HepG2 (cell line): Measurements from ENCODE around the gene GMEB1. TPM values are rescaled to one million over a fixed set of nuclear protein-coding genes. Genes with fewer than 3 reads are reported as not detected.
A peak's percentile ranks its signal among the peaks of the same experiment; 100 is the strongest.

ENCODE experiments used
- ATAC-seq: fragments of 200-7000 bp; cut with Tn5 transposase; 3 replicates; pipeline ENCODE4 v1.9.1; 2020; ENCODE audit warnings: mild to moderate bottlenecking, moderate library complexity
- BruUV-seq: library from RNA; stranded (reverse); fragments of 400-500 nt; replicated peaks from 2 replicates; lab custom pipeline; 2021; lab: Mats Ljungman, UMichigan
- CTCF ChIA-PET: fragments of 300-600 bp; formaldehyde crosslinking; extraction: SDS; loops from one replicate; lab custom pipeline; 2021; ENCODE audit warnings: low total read pairs, inconsistent platforms, low intra/inter-chr PET ratio; lab: Yijun Ruan, JAX
- POLR2A ChIA-PET: fragments of 350-600 bp; sonication (Branson Sonifier 250); formaldehyde crosslinking; loops from one replicate; lab custom pipeline; 2020; ENCODE audit warnings: antibody characterized with exemption, inconsistent platforms; lab: Yijun Ruan, JAX
- DNase-seq: peaks from one replicate; pipeline ENCODE4 v3.0.0-alpha.2; 2015; ENCODE audit warnings: low spot score
- FAIRE-seq: peaks from 3 replicates; lab custom pipeline; 2011; peaks lifted over from hg19 to GRCh38; lab: Jason Lieb, UNC
- H2AFZ ChIP-seq: one replicate; pipeline ENCODE4 v1.6.1; 2011; ENCODE audit warnings: low read length, inconsistent platforms
- H3K27ac ChIP-seq: fragments of 300-600 bp; 3 replicates; pipeline ENCODE4 v1.8.0; 2011; ENCODE audit warnings: mixed run types, mild to moderate bottlenecking, mixed read lengths, low read length, inconsistent platforms; ENCODE audit not compliant: insufficient read depth; ENCODE audit errors: extremely low read length
- H3K27me3 ChIP-seq, 2 experiments: fragments of 200-600 bp in 1 of 2; 2 replicates in 1 of 2; 3 replicates in 1 of 2; pipeline versions ENCODE4 v1.6.0 to v1.8.0; 2011; ENCODE audit warnings: low read length in 2 of 2, mild to moderate bottlenecking in 2 of 2, moderate library complexity in 2 of 2, inconsistent platforms in 1 of 2; ENCODE audit not compliant: insufficient read depth in 2 of 2, control insufficient read depth in 1 of 2
- H3K36me3 ChIP-seq, 2 experiments: fragments of 200-600 bp in 1 of 2; replicated peaks in 1 of 2; 2 replicates in 1 of 2; 3 replicates in 1 of 2; pipeline versions ENCODE4 v1.5.1 to v1.8.0; 2011; ENCODE audit warnings: low read length in 2 of 2, inconsistent platforms in 1 of 2; ENCODE audit not compliant: insufficient read depth in 2 of 2, control insufficient read depth in 1 of 2
- H3K4me1 ChIP-seq: 2 replicates; pipeline ENCODE4 v1.5.1; 2012; ENCODE audit warnings: low read length, inconsistent platforms; ENCODE audit not compliant: insufficient read depth
- H3K4me2 ChIP-seq: 2 replicates; pipeline ENCODE4 v1.6.0; 2011; ENCODE audit warnings: low read depth, low read length, inconsistent platforms
- H3K4me3 ChIP-seq, 3 experiments: fragments of 200-600 bp in 1 of 3; sonication (generic), shearing (Covaris generic) in 1 of 3; replicated peaks in 1 of 3; 2 replicates each; pipeline ENCODE4 v1.5.1; 2011 to 2016; ENCODE audit warnings: low read length in 3 of 3, inconsistent platforms in 2 of 3, low read depth in 2 of 3, mild to moderate bottlenecking in 2 of 3, control low read depth in 1 of 3, mixed read lengths in 1 of 3; ENCODE audit not compliant: insufficient read depth in 1 of 3
- H3K79me2 ChIP-seq: one replicate; pipeline ENCODE4 v1.6.1; 2011; ENCODE audit warnings: low read length, inconsistent platforms; ENCODE audit not compliant: insufficient read depth
- H3K9ac ChIP-seq: 2 replicates; pipeline ENCODE4 v1.6.0; 2011; ENCODE audit warnings: mild to moderate bottlenecking, low read depth, low read length, inconsistent platforms; ENCODE audit not compliant: insufficient read depth
- H3K9me3 ChIP-seq: 2 replicates; pipeline ENCODE4 v1.5.1; 2012; ENCODE audit warnings: mild to moderate bottlenecking, low read length
- H4K20me1 ChIP-seq: 2 replicates; pipeline ENCODE4 v1.6.0; 2011; ENCODE audit warnings: inconsistent platforms, mild to moderate bottlenecking, low read length, moderate library complexity; ENCODE audit not compliant: insufficient read depth
- CERS6 ChIP-seq: sonication (generic); formaldehyde crosslinking; IDR thresholded peaks from 2 replicates; pipeline ENCODE4 v1.5.0; 2020; ENCODE audit warnings: missing genetic modification reagents
- CTCF ChIP-seq: sonication (generic); formaldehyde crosslinking; IDR thresholded peaks from 2 replicates; pipeline ENCODE4 v1.5.0; 2020; ENCODE audit warnings: mild to moderate bottlenecking, missing genetic modification reagents, moderate library complexity
- RAD21 ChIP-seq: fragments of 450-650 bp; formaldehyde crosslinking; IDR thresholded peaks from 2 replicates; pipeline ENCODE4 v1.5.0; 2020; ENCODE audit warnings: mild to moderate bottlenecking
- RFX5 ChIP-seq: IDR thresholded peaks from 2 replicates; pipeline ENCODE4 v1.6.1; 2011; ENCODE audit warnings: low read depth, low read length, improper control_type of control experiment
- SMC3 ChIP-seq: IDR thresholded peaks from 2 replicates; pipeline ENCODE4 v1.6.1; 2011; ENCODE audit warnings: low read length, improper control_type of control experiment
- SOX6 ChIP-seq, 2 experiments: fragments of 450-650 bp in 1 of 2; sonication (generic) in 1 of 2; formaldehyde crosslinking in 1 of 2; IDR thresholded peaks; 2 replicates each; pipeline versions ENCODE4 v1.4.0 to v1.6.1; 2017 to 2020; ENCODE audit warnings: antibody characterized with exemption in 1 of 2, mild to moderate bottlenecking in 1 of 2, missing genetic modification reagents in 1 of 2
- STAG1 ChIP-seq: sonication (generic); formaldehyde crosslinking; IDR thresholded peaks from 2 replicates; pipeline ENCODE4 v1.4.0; 2020; ENCODE audit warnings: missing genetic modification reagents
- TEAD3 ChIP-seq: optimal IDR thresholded peaks from 2 replicates; pipeline ENCODE3; 2016; ENCODE audit warnings: borderline replicate concordance
- ZBTB20 ChIP-seq: sonication (generic); formaldehyde crosslinking; IDR thresholded peaks from 2 replicates; pipeline ENCODE4 v1.8.1; 2023; ENCODE audit warnings: missing genetic modification reagents, low read depth, mild to moderate bottlenecking, borderline replicate concordance
- ZFP91 ChIP-seq: sonication (generic); formaldehyde crosslinking; IDR thresholded peaks from 2 replicates; pipeline ENCODE4 v1.9.0; 2022; ENCODE audit warnings: missing genetic modification reagents, mild to moderate bottlenecking, borderline replicate concordance
- ZNF318 ChIP-seq: sonication (generic); formaldehyde crosslinking; IDR thresholded peaks from 2 replicates; pipeline ENCODE4 v1.4.0; 2020; ENCODE audit warnings: mild to moderate bottlenecking, missing genetic modification reagents
- WGBS: methylation state at CpG from one replicate; pipeline ENCODE4 v1.1.6; 2017; ENCODE audit warnings: low lambda C conversion rate; 5-methylcytosine and 5-hydroxymethylcytosine counted together
- in situ Hi-C: cut with HindIII; loops from 2 replicates; pipeline ENCODE4 v1.10.0; 2017; ENCODE audit warnings: low pct_unique_long_range_greater_than_20kb; ENCODE audit not compliant: extremely low pct_ligation_motif_present
- intact Hi-C: fragments of 100-400 bp; cut with micrococcal nuclease; formaldehyde crosslinking; loops from one replicate; pipeline ENCODE4 v1.10.0; 2022; ENCODE audit not compliant: unreplicated experiment
- polyA plus RNA-seq, 8 experiments: library from polyadenylated mRNA; depleted of rRNA in 3 of 8; stranded (reverse) in 7 of 8; unstranded in 1 of 8; fragments of >200 nt; fragmentation: Illumina TruSeq in 4 of 8; extraction: Trizol in 4 of 8; gene quantifications; 2 replicates each; pipeline versions ENCODE4 v1.2.1 to v1.2.3, GENCODE V29; 2011 to 2016; ENCODE audit warnings: low read depth in 4 of 8, missing spikeins in 1 of 8, mixed read lengths in 1 of 8; ENCODE audit not compliant: insufficient read depth in 1 of 8
- total RNA-seq, 5 experiments: library from RNA; depleted of rRNA; stranded (reverse); fragments of >200 nt; fragmentation: Illumina TruSeq; extraction: Trizol; gene quantifications; 2 replicates each; pipeline ENCODE4 v1.2.3, GENCODE V29; 2016; ENCODE audit warnings: low read depth in 1 of 5

Gene GMEB1
- total and polyA plus RNA-seq, 2 of the 13 experiments (the other 11 are each of a cell fraction or from before 2014, with no cell fraction given) = 3.0 to 6.0 TPM

GRCh38 chr1:28640766-28641165 lies 27.8 kb upstream of the GMEB1 start:
- ATAC-seq = peak; percentile 45
- CTCF ChIA-PET = interaction anchor here (0.6 to 0.7 kb wide), 3 partner anchors 13 to 97 kb away, joined by 3 read pairs; partner anchors contain the start of gene YTHDF2
- in situ Hi-C loops = loop anchor here (5.0 kb wide), 1 partner anchor 232 kb away; no protein-coding TSS in a partner anchor
- peaks cover 34% of the 10 kb centered on the region for H3K4me1 ChIP-seq
- no peak overlapping the region for H3K4me2 ChIP-seq
- peak; percentile 4 for FAIRE-seq
- H3K9me3 ChIP-seq = no peaks in the 10 kb centered on the region
- H3K36me3 ChIP-seq = no peaks in the 10 kb centered on the region
- POLR2A ChIA-PET = interaction anchor here (1.1 to 1.3 kb wide), 2 partner anchors 8 to 59 kb away, joined by 5 to 8 read pairs; partner anchors contain the start of gene RNU11
- no peak overlapping the region for H2AFZ ChIP-seq
- no TSS peak for BruUV-seq
- peak; percentile 50 for DNase-seq
- 87% methylated on average over 1 of the region's 1 CpG for WGBS
- TF ChIP-seq SOX6 (IDR thresholded peaks at IDR 0.05) = no peak
- TF ChIP-seq SOX6 (CRISPR knock-in tag; IDR thresholded peaks at IDR 0.05) = no peak
- no peak for TF ChIP-seq ZNF318
- TF ChIP-seq SMC3 = peak; percentile 68
- no peak for TF ChIP-seq CERS6 (CRISPR knock-in tag)
- peak; percentile 21; the same call in 1 of the 2 replicates for TF ChIP-seq RAD21 (CRISPR knock-in tag)
- TF ChIP-seq ZFP91 (CRISPR knock-in tag) = no peak
- TF ChIP-seq ZBTB20 (CRISPR knock-in tag) = no peak
- peak; percentile 41 for TF ChIP-seq CTCF (CRISPR knock-in tag)
- TF ChIP-seq RFX5 = no peak
- peak; percentile 32; the same call in 1 of the 2 replicates for TF ChIP-seq STAG1
- TF ChIP-seq TEAD3 (CRISPR knock-in tag) = peak; percentile 22
- H4K20me1 ChIP-seq = no peaks in the 10 kb centered on the region
- no peaks in the 10 kb centered on the region; a peak in 1 of 5 replicates for H3K27me3 ChIP-seq
- intact Hi-C loops = loop anchor here (5.0 to 10.0 kb wide), 3 partner anchors 117 to 544 kb away; partner anchors contain the start of gene SRSF4
- no peak overlapping the region for H3K4me3 ChIP-seq
- H3K79me2 ChIP-seq = peaks cover 13% of the 10 kb centered on the region
- no peak overlapping the region for H3K27ac ChIP-seq
- no peak overlapping the region for H3K9ac ChIP-seq
